Tibial nerve (tissue), 4 donors: ENCODE measurements around the gene NRXN3. TPM values are rescaled to one million over a fixed set of nuclear protein-coding genes. Genes with fewer than 3 reads are reported as not detected.

Experiments used
- DNase-seq, 2 donors: peaks; one replicate each; pipeline ENCODE4 v3.0.0-alpha.2; 2019; ENCODE audit warnings: low spot score in 2 of 2
- H3K27ac ChIP-seq, 4 donors: fragments of 200-600 bp; sonication (generic) in 3 of 4; one replicate each; pipeline ENCODE4 v1.5.1; 2017 to 2019; ENCODE audit warnings: mild to moderate bottlenecking in 1 of 4
- H3K27me3 ChIP-seq, 2 donors: fragments of 200-600 bp; sonication (generic) in 1 of 2; one replicate each; pipeline versions ENCODE4 v1.5.1 to v1.6.0; 2017 to 2019
- H3K36me3 ChIP-seq, 3 donors: fragments of 200-600 bp; sonication (generic); one replicate each; pipeline ENCODE4 v1.5.1; 2018 to 2019
- H3K4me1 ChIP-seq, 4 donors: fragments of 200-600 bp; sonication (generic) in 3 of 4; one replicate each; pipeline ENCODE4 v1.5.1; 2017 to 2019
- H3K4me3 ChIP-seq, 4 donors: fragments of 200-600 bp; sonication (generic) in 3 of 4; one replicate each; pipeline ENCODE4 v1.5.1; 2017 to 2019; ENCODE audit warnings: mild to moderate bottlenecking in 1 of 4, moderate library complexity in 1 of 4
- H3K9me3 ChIP-seq, 4 donors: fragments of 200-600 bp; sonication (generic) in 3 of 4; one replicate each; pipeline ENCODE4 v1.5.1; 2017 to 2019
- CTCF ChIP-seq, 5 experiments: fragments of 200-600 bp in 3 of 5; fragments of 450-650 bp in 2 of 5; sonication (generic) in 3 of 5; IDR thresholded peaks; one replicate each; pipeline ENCODE4 v1.5.1; 2016 to 2019; ENCODE audit warnings: antibody characterized with exemption in 5 of 5, mild to moderate bottlenecking in 3 of 5, moderate library complexity in 2 of 5
- EP300 ChIP-seq, 2 donors: sonication (generic); formaldehyde crosslinking; IDR thresholded peaks; one replicate each; pipeline ENCODE4 v1.6.1; 2017; ENCODE audit warnings: antibody characterized with exemption in 2 of 2, mild to moderate bottlenecking in 1 of 2
- POLR2A ChIP-seq, 2 donors: fragments of 450-650 bp; IDR thresholded peaks; one replicate each; pipeline ENCODE4 v1.6.1; 2017; ENCODE audit warnings: antibody characterized with exemption in 2 of 2, mild to moderate bottlenecking in 2 of 2, moderate library complexity in 2 of 2
- WGBS, 2 donors: methylation state at CpG; one replicate each; pipeline ENCODE4 v1.1.5; 2018; 5-methylcytosine and 5-hydroxymethylcytosine counted together
- total RNA-seq, 4 donors: library from RNA; depleted of rRNA; stranded (reverse); fragments of >200 nt; gene quantifications; one replicate each; pipeline ENCODE4 v1.1.0, GENCODE V29; 2016

Gene NRXN3
- total RNA-seq, 4 donors from 2014 or later = 16.7 to 52.2 (median 19.7) TPM

GRCh38 chr14:78762331-78762730 is 592.2 kb downstream of the NRXN3 start:
- 95% methylated on average over 7 of the region's 7 CpGs for WGBS, 2 donors
- Histone ChIP-seq H3K27me3 (no peaks in the 10 kb centered on the region), H3K27ac (no peak overlapping the region), H3K9me3 (no peaks in the 10 kb centered on the region), H3K4me3 (no peak overlapping the region), H3K36me3 (no peaks in the 10 kb centered on the region), H3K4me1 (no peaks in the 10 kb centered on the region)
- TF ChIP-seq EP300 (IDR thresholded peaks at IDR 0.05) (no peak), CTCF (IDR thresholded peaks at IDR 0.05) (no peak), POLR2A (IDR thresholded peaks at IDR 0.05) (no peak)
- no peak for DNase-seq

GRCh38 chr14:78763746-78764145 is 593.6 kb downstream of the NRXN3 start:
- no peaks in the 10 kb centered on the region for H3K27me3 ChIP-seq
- H3K4me3 ChIP-seq = no peak overlapping the region
- no peaks in the 10 kb centered on the region for H3K4me1 ChIP-seq
- H3K36me3 ChIP-seq = no peaks in the 10 kb centered on the region
- no peaks in the 10 kb centered on the region for H3K9me3 ChIP-seq
- WGBS, 2 donors = 93 to 100% methylated on average over 1 of the region's 1 CpG
- no peak overlapping the region for H3K27ac ChIP-seq
- DNase-seq = no peak
- TF ChIP-seq EP300 (IDR thresholded peaks at IDR 0.05) = no peak
- no peak for TF ChIP-seq CTCF (IDR thresholded peaks at IDR 0.05)
- no peak for TF ChIP-seq POLR2A (IDR thresholded peaks at IDR 0.05)

DNA sequence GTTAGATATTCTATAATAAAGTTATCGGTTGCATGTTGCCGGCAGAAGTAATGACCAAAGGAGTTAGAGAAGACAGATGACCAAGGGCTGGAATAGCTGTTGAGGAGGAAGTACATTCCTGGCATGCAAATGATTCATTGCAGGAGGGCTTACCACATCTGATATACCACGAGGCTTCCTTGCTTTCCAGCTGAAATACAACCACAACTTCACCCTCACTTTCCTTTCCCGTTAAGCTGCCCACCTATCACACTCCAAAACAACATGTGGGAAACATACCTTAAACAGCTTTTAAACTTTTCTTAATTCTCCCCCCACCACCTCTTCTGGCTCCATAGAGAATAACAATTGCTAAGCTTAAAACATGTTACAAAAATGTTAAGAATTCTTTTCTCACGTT is 594.1 kb downstream of the NRXN3 start:
- WGBS, 2 donors = 44 to 46% methylated on average over 5 of the region's 5 CpGs
- H3K4me1 ChIP-seq = no peaks in the 10 kb centered on the region
- no peak for DNase-seq
- no peak overlapping the region for H3K27ac ChIP-seq
- no peaks in the 10 kb centered on the region for H3K9me3 ChIP-seq
- TF ChIP-seq CTCF (IDR thresholded peaks at IDR 0.05) = no peak
- no peak for TF ChIP-seq POLR2A (IDR thresholded peaks at IDR 0.05)
- no peak for TF ChIP-seq EP300 (IDR thresholded peaks at IDR 0.05)
- H3K4me3 ChIP-seq = no peak overlapping the region
- H3K36me3 ChIP-seq = no peaks in the 10 kb centered on the region
- no peaks in the 10 kb centered on the region for H3K27me3 ChIP-seq

DNA sequence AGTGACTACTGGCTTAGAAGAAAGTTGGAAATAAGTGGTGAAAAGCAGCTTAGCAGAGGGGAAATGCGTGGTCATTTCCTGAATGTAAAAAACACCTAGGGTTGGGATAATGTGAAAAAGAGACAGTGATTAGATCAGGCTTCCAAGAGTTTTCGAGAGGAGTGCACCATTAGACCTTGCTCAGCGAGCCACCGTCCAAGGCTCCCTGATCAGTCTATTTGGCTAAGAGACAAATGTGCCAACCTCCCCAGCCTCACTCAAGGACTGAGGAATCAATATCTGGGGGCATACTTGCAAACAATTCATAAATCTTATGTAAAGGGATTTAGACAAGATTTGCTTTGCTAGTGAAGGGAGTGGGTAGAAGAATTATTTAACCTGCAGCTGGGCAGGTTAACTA is 594.5 kb downstream of the NRXN3 start:
- TF ChIP-seq EP300 (IDR thresholded peaks at IDR 0.05) (no peak), POLR2A (IDR thresholded peaks at IDR 0.05) (no peak), CTCF (IDR thresholded peaks at IDR 0.05) (no peak)
- WGBS, 2 donors = 63 to 69% methylated on average over 4 of the region's 4 CpGs
- Histone ChIP-seq H3K27me3 (no peaks in the 10 kb centered on the region), H3K27ac (no peak overlapping the region), H3K4me1 (no peaks in the 10 kb centered on the region), H3K36me3 (no peaks in the 10 kb centered on the region), H3K9me3 (no peaks in the 10 kb centered on the region), H3K4me3 (no peak overlapping the region)
- no peak for DNase-seq

DNA sequence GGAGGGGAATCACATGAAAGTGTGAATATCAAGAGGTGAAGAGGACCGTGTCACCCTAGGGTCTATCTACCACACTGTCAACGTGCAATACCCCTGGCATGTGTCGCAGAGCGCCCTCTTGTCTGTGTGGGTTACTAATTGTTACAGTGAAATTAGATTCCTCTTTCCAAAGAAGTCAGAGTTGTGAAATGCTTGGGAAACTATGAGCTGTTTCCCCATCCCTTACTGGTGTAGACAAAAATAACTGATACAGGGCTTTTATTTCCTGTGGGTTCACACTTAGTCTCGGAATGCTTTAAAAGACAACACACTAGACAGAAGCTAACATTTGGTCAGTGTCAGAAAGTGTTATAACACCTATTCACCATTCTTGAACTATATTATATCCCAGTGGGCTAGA is 597.3 kb downstream of the NRXN3 start:
- Histone ChIP-seq H3K9me3 (no peaks in the 10 kb centered on the region), H3K4me1 (no peaks in the 10 kb centered on the region), H3K27ac (no peak overlapping the region), H3K4me3 (no peak overlapping the region), H3K36me3 (no peaks in the 10 kb centered on the region), H3K27me3 (no peaks in the 10 kb centered on the region)
- no peak for DNase-seq
- TF ChIP-seq CTCF (IDR thresholded peaks at IDR 0.05) = no peak
- TF ChIP-seq EP300 (IDR thresholded peaks at IDR 0.05) = no peak
- no peak for TF ChIP-seq POLR2A (IDR thresholded peaks at IDR 0.05)
- 65 to 75% methylated on average over 5 of the region's 5 CpGs for WGBS, 2 donors
